GM23338 (cell line): ENCODE data around the gene MAPK6.

Source experiments
- CTCF ChIP-seq, 2 experiments: fragments of 200-600 bp in 1 of 2; sonication (generic) in 1 of 2; conservative IDR thresholded peaks; 2 replicates each; pipeline versions ENCODE4 v1.5.1 to v1.6.1; 2016 to 2017; ENCODE audit warnings: antibody characterized with exemption in 2 of 2, low read depth in 2 of 2, mild to moderate bottlenecking in 2 of 2, moderate library complexity in 1 of 2
- EZH2 ChIP-seq: fragments of 200-600 bp; sonication (generic); IDR thresholded peaks from one replicate; pipeline ENCODE4 v1.8.0; 2017; ENCODE audit warnings: antibody characterized with exemption, mild to moderate bottlenecking, low read depth; ENCODE audit not compliant: unreplicated experiment
- NANOG ChIP-seq: IDR thresholded peaks from 2 replicates; pipeline ENCODE4 v1.6.1; 2016; ENCODE audit warnings: antibody characterized with exemption, borderline replicate concordance

DNA sequence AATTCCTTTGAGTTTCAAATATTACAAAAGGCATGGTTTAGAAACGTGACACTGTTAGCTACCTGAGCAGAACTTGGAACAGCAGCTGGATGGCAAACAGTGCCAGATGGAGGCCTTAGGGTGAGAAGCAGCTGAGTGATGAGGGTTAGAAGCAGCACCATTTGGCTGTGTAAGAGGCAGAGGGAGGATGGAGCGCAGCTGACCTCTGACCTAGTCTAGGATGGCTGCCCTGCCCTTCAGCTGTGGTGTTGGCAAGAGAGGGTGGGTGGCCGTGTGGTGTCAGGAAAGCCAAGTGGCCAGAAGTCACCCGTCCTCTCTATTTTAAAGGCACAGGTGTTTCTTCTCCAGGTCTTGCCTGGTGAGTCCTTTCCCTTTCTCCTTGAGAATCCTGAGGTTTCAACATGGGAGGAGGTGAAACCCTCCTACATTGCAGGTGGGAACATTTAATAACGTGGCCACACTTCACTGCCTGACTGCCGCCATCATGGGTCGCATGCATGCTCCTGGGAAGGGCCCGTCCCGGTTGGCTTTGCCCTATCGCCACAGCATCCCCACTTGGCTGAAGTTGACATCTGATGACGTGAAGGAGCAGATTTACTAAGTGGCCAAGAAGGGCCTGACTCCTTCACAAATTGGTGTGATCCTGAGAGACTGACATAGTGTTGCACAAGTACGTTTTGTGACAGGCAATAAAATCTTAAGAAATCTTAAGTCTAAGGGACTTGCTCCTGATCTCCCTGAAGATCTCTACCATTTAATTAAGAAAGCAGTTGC lies 76.0 kb downstream of the MAPK6 start:
- TF ChIP-seq CTCF (conservative IDR thresholded peaks at IDR 0.05; ENCODE audit: low read depth in 2 of 2) (no peak), NANOG (no peak), EZH2 (no peak)
